GM23248 (cell line): Measurements from ENCODE around the gene ARNT2.

Source experiments
- EZH2 ChIP-seq: fragments of 200-600 bp; sonication (generic); IDR thresholded peaks from 2 replicates; pipeline ENCODE4 v1.6.1; 2018; ENCODE audit warnings: antibody characterized with exemption, mild to moderate bottlenecking; ENCODE audit not compliant: insufficient read depth, poor library complexity, severe bottlenecking
- EZH2phosphoT487 ChIP-seq: fragments of 200-600 bp; sonication (generic); IDR thresholded peaks from 2 replicates; pipeline ENCODE4 v1.6.1; 2018; ENCODE audit warnings: antibody characterized with exemption, moderate library complexity, mild to moderate bottlenecking, low read depth; ENCODE audit not compliant: insufficient read depth

DNA sequence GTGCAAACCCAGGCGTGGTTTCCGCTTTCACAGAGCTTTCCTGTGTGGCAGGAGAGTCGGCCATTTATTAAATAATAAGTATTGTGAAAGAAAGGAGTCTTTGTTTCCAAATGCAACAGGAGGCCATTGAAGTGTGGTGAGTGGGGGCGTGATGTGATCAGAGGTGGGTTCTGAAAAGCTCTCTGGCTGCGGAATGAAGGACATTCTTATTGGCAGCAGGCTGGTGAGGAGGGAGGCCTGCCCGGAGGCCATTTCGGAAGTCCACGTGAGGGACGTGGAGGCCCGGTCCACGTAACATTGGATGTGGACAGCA, 11.1 kb downstream of the ARNT2 start:
- TF ChIP-seq EZH2 (no peak), EZH2phosphoT487 (no peak)
